GM12878 (cell line): ENCODE measurements around the gene DNAH9. TPM values are rescaled to one million over a fixed set of nuclear protein-coding genes. Genes with fewer than 3 reads are reported as not detected.

Experiments
- ATAC-seq: fragments of 200-7000 bp; cut with Tn5 transposase; 3 replicates; pipeline ENCODE4 v1.9.1; 2020; ENCODE audit warnings: mild to moderate bottlenecking, moderate library complexity
- BruUV-seq: library from RNA; stranded (reverse); fragments of 400-500 nt; replicated peaks from 2 replicates; lab custom pipeline; 2021; lab: Mats Ljungman, UMichigan
- CTCF ChIA-PET: fragments of 300-600 bp; sonication (Branson Sonifier 250); formaldehyde crosslinking; extraction: SDS; loops from one replicate; lab custom pipeline; 2021; ENCODE audit warnings: inconsistent platforms; lab: Yijun Ruan, JAX
- POLR2A ChIA-PET: fragments of 350-600 bp; formaldehyde crosslinking; extraction: SDS; loops from one replicate; lab custom pipeline; 2021; ENCODE audit warnings: inconsistent platforms; lab: Charles Lee
- RAD21 ChIA-PET: fragments of 300-600 bp; sonication (Branson Sonifier 250); formaldehyde crosslinking; loops from one replicate; lab custom pipeline; 2023; ENCODE audit warnings: antibody characterized with exemption; ENCODE audit not compliant: unreplicated experiment; lab: Charles Lee
- SMC1A ChIA-PET: fragments of 300-600 bp; sonication (Branson Sonifier 250); formaldehyde crosslinking; loops from one replicate; lab custom pipeline; 2023; ENCODE audit not compliant: unreplicated experiment, uncharacterized antibody; lab: Charles Lee
- DNase-seq: peaks from one replicate; pipeline ENCODE4 v3.0.0-alpha.2; 2011; ENCODE audit warnings: low read depth, low spot score
- FAIRE-seq: peaks from 3 replicates; lab custom pipeline; 2011; peaks lifted over from hg19 to GRCh38; lab: Jason Lieb, UNC
- H2AFZ ChIP-seq: 2 replicates; pipeline ENCODE4 v1.6.0; 2011; ENCODE audit warnings: low read depth, low read length, control low read depth; ENCODE audit not compliant: control insufficient read depth
- H3K27ac ChIP-seq: 2 replicates; pipeline ENCODE4 v1.5.1; 2011; ENCODE audit warnings: control low read depth; ENCODE audit not compliant: control insufficient read depth, insufficient read depth
- H3K27me3 ChIP-seq, 2 experiments: replicated peaks in 1 of 2; 2 replicates each; pipeline versions ENCODE4 v1.6.0 to v1.6.1; 2011; ENCODE audit warnings: low read length in 1 of 2; ENCODE audit not compliant: control insufficient read depth in 2 of 2, insufficient read depth in 2 of 2
- H3K36me3 ChIP-seq, 2 experiments: 2 replicates each; pipeline ENCODE4 v1.5.1; 2011; ENCODE audit warnings: low read length in 1 of 2; ENCODE audit not compliant: control insufficient read depth in 2 of 2, insufficient read depth in 2 of 2
- H3K4me1 ChIP-seq: 2 replicates; pipeline ENCODE4 v1.6.1; 2011; ENCODE audit warnings: mild to moderate bottlenecking, low read length, moderate library complexity, mixed read lengths; ENCODE audit not compliant: control insufficient read depth, insufficient read depth
- H3K4me2 ChIP-seq: 2 replicates; pipeline ENCODE4 v1.6.0; 2011; ENCODE audit warnings: control low read depth; ENCODE audit not compliant: control insufficient read depth, insufficient read depth
- H3K4me3 ChIP-seq: fragments of 200-600 bp; sonication (generic); 2 replicates; pipeline ENCODE4 v1.5.1; 2016
- H3K79me2 ChIP-seq: 2 replicates; pipeline ENCODE4 v1.6.0; 2011; ENCODE audit warnings: low read length; ENCODE audit not compliant: control insufficient read depth, insufficient read depth
- H3K9ac ChIP-seq: 2 replicates; pipeline ENCODE4 v1.8.0; 2011; ENCODE audit warnings: low read length, control low read depth, mixed read lengths; ENCODE audit not compliant: control insufficient read depth, insufficient read depth
- H3K9me3 ChIP-seq: replicated peaks from 3 replicates; pipeline ENCODE4 v1.5.1; 2011; ENCODE audit warnings: mild to moderate bottlenecking, low read length; ENCODE audit not compliant: control insufficient read depth, insufficient read depth
- H4K20me1 ChIP-seq: 2 replicates; pipeline ENCODE4 v1.6.0; 2011; ENCODE audit not compliant: control insufficient read depth, insufficient read depth
- SIN3A ChIP-seq: IDR thresholded peaks from 2 replicates; pipeline ENCODE4 v1.6.1; 2012; ENCODE audit warnings: low read depth, low read length, improper control_type of control experiment
- SPI1 ChIP-seq: IDR thresholded peaks from 2 replicates; pipeline ENCODE4 v1.6.1; 2011; ENCODE audit warnings: low read depth, mild to moderate bottlenecking, low read length, moderate library complexity, borderline replicate concordance; ENCODE audit not compliant: insufficient read depth
- WGBS: methylation state at CpG from one replicate; pipeline ENCODE4 v1.1.6; 2016; ENCODE audit warnings: low lambda C conversion rate; ENCODE audit not compliant: insufficient replicate concordance, insufficient coverage; ENCODE audit errors: missing lambda C conversion rate; 5-methylcytosine and 5-hydroxymethylcytosine counted together
- in situ Hi-C: fragments of 300-500 bp; cut with MboI; formaldehyde crosslinking; loops from 9 replicates; pipeline ENCODE4 v1.14.3; 2018; ENCODE audit warnings: mixed read lengths
- intact Hi-C: fragments of 100-400 bp; cut with micrococcal nuclease; formaldehyde crosslinking; loops from one replicate; pipeline ENCODE4 v1.14.2; 2022; ENCODE audit not compliant: unreplicated experiment
- polyA plus RNA-seq, 11 experiments: library from polyadenylated mRNA; depleted of rRNA in 4 of 11; unstranded in 6 of 11; stranded (reverse) in 5 of 11; fragments of >200 nt; fragmentation: Nextera tagmentation in 4 of 11; fragmentation: Illumina TruSeq in 1 of 11; extraction: Ambion mirVana in 4 of 11; extraction: Trizol in 1 of 11; gene quantifications; 1 replicate in 1 of 11; 2 replicates in 10 of 11; pipeline versions ENCODE4 v1.2.1 to v1.2.3, GENCODE V29; 2011 to 2016; ENCODE audit warnings: inconsistent platforms in 2 of 11, missing spikeins in 2 of 11, low read depth in 1 of 11
- total RNA-seq, 4 experiments: library from RNA; depleted of rRNA in 3 of 4; stranded (reverse); fragments of >200 nt in 3 of 4; fragmentation: Illumina TruSeq in 1 of 4; extraction: Trizol in 1 of 4; gene quantifications; 2 replicates each; pipeline versions ENCODE4 v1.2.1 to v1.2.3, GENCODE V29; 2013 to 2021
- TF ChIP-seq, protein P1 (sequence below): fragments of 450-650 bp; IDR thresholded peaks from 2 replicates; pipeline ENCODE4 v1.6.1; 2016; ENCODE audit warnings: mild to moderate bottlenecking
- TF ChIP-seq, protein P2 (sequence below): IDR thresholded peaks from 2 replicates; pipeline ENCODE4 v1.6.1; 2012; ENCODE audit warnings: low read length, inconsistent platforms
- TF ChIP-seq, protein P3 (sequence below): fragments of 450-650 bp; formaldehyde crosslinking; IDR thresholded peaks from 2 replicates; pipeline ENCODE4 v1.4.0; 2020; ENCODE audit warnings: mild to moderate bottlenecking, moderate library complexity

Gene DNAH9
- total and polyA plus RNA-seq, 10 of the 15 experiments (the other 5 are each of a cell fraction or from before 2014, with no cell fraction given), result 0.10 to 0.40 (median 0.19) TPM; not detected in 7

DNA sequence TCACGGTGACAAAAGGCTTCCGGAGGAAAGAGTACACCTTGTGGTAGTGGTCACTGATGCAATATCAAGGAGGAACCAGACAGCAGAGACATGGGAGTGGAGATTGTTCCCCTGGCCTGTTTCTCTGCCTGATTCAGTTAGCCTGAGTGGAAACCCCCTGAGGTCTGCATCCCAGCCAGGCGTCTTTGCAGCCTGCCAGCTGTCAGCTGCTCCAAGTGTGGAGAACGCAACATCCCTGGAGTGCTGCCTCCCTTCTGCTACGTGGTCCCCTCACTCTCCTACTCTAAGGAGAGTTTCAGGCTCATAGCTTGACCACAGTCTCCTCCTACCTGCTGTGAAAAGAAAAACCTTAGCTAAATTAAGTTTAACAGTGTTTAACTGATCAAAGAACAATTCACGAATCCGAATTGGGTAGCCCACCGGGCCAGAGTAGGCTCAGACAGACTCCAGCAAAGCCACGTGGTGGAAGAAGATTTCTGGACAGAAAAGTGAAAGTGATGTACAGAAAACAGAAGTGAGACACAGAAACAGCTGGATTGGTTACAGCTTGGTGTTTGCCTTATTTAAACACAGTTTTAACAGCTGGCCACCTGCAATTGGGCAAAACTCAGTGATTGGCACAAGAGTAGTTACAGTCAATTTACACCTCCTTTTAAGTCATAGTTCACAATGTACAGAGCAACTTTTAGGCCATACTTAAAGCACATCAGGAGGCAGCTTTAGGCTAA lies 188.6 kb downstream of the DNAH9 start:
- H3K9ac ChIP-seq, result no peak overlapping the region

More for the DNA sequence above, 188.6 kb downstream of the DNAH9 start:
- TF ChIP-seq SPI1, result 0 out of 2 replicates have a peak, but pooled peaks have one; percentile 22
- TF ChIP-seq SIN3A, result no peak
- TF ChIP-seq, protein P1, sequence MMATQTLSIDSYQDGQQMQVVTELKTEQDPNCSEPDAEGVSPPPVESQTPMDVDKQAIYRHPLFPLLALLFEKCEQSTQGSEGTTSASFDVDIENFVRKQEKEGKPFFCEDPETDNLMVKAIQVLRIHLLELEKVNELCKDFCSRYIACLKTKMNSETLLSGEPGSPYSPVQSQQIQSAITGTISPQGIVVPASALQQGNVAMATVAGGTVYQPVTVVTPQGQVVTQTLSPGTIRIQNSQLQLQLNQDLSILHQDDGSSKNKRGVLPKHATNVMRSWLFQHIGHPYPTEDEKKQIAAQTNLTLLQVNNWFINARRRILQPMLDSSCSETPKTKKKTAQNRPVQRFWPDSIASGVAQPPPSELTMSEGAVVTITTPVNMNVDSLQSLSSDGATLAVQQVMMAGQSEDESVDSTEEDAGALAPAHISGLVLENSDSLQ, result peak; percentile 46; the same call in 1 of the 2 replicates
- TF ChIP-seq, protein P2, sequence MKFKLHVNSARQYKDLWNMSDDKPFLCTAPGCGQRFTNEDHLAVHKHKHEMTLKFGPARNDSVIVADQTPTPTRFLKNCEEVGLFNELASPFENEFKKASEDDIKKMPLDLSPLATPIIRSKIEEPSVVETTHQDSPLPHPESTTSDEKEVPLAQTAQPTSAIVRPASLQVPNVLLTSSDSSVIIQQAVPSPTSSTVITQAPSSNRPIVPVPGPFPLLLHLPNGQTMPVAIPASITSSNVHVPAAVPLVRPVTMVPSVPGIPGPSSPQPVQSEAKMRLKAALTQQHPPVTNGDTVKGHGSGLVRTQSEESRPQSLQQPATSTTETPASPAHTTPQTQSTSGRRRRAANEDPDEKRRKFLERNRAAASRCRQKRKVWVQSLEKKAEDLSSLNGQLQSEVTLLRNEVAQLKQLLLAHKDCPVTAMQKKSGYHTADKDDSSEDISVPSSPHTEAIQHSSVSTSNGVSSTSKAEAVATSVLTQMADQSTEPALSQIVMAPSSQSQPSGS, result no peak
- TF ChIP-seq, protein P3, sequence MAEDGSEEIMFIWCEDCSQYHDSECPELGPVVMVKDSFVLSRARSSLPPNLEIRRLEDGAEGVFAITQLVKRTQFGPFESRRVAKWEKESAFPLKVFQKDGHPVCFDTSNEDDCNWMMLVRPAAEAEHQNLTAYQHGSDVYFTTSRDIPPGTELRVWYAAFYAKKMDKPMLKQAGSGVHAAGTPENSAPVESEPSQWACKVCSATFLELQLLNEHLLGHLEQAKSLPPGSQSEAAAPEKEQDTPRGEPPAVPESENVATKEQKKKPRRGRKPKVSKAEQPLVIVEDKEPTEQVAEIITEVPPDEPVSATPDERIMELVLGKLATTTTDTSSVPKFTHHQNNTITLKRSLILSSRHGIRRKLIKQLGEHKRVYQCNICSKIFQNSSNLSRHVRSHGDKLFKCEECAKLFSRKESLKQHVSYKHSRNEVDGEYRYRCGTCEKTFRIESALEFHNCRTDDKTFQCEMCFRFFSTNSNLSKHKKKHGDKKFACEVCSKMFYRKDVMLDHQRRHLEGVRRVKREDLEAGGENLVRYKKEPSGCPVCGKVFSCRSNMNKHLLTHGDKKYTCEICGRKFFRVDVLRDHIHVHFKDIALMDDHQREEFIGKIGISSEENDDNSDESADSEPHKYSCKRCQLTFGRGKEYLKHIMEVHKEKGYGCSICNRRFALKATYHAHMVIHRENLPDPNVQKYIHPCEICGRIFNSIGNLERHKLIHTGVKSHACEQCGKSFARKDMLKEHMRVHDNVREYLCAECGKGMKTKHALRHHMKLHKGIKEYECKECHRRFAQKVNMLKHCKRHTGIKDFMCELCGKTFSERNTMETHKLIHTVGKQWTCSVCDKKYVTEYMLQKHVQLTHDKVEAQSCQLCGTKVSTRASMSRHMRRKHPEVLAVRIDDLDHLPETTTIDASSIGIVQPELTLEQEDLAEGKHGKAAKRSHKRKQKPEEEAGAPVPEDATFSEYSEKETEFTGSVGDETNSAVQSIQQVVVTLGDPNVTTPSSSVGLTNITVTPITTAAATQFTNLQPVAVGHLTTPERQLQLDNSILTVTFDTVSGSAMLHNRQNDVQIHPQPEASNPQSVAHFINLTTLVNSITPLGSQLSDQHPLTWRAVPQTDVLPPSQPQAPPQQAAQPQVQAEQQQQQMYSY (CRISPR knock-in tag), result no peak
- TF ChIP-seq, all 136 proteins: peak for 2
- FAIRE-seq, result no peak
- no peaks in the 10 kb centered on the region; the same call in 2 of the 3 replicates for H3K9me3 ChIP-seq
- ChIA-PET SMC1A (no interaction called here), RAD21 (no interaction called here), POLR2A (no interaction called here), CTCF (no interaction called here)
- intact Hi-C loops, result no loop called here
- ATAC-seq, result no peak
- H3K79me2 ChIP-seq, result no peaks in the 10 kb centered on the region
- no peak overlapping the region for H3K4me2 ChIP-seq
- no peaks in the 10 kb centered on the region for H3K36me3 ChIP-seq
- no peak overlapping the region for H2AFZ ChIP-seq
- WGBS, result 6% methylated on average over 9 of the region's 9 CpGs
- no peak overlapping the region for H3K4me3 ChIP-seq
- no peaks in the 10 kb centered on the region for H3K4me1 ChIP-seq
- DNase-seq, result no peak
- no peak overlapping the region for H3K27ac ChIP-seq
- no peaks in the 10 kb centered on the region for H4K20me1 ChIP-seq
- no TSS peak for BruUV-seq
- in situ Hi-C loops, result no loop called here
- H3K27me3 ChIP-seq, result no peaks in the 10 kb centered on the region
